ENCODE results near the gene TRAPPC14. TPM values are rescaled to one million over a fixed set of nuclear protein-coding genes. Genes with fewer than 3 reads are reported as not detected.

The TRAPPC14 gene
- total RNA-seq, 4 donors from 2014 or later, result 9.3 to 20.2 (median 13.1) TPM

DNA sequence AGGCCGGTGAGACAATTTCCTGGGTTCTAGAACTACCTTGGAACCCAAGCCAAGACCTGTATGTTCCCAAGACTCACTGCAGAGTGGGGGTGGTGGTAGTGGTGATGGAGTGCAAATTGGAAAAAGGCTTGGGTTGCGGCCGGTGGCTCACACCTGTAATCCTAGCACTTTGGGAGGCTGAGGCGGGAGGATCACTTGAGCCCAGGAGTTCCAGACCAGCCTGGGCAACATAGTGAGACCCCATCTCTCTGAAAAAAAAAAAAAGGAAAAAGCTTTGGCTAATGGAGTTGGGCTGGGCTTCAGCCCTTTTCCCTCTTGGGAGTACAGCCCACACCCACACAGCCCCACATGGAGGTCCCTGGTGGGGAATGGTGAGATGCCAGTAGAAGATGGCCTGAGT is 53.0 kb downstream of the TRAPPC14 start:
- H3K4me3 ChIP-seq, result no peak overlapping the region
- no peak for DNase-seq
- TF ChIP-seq, protein P1, sequence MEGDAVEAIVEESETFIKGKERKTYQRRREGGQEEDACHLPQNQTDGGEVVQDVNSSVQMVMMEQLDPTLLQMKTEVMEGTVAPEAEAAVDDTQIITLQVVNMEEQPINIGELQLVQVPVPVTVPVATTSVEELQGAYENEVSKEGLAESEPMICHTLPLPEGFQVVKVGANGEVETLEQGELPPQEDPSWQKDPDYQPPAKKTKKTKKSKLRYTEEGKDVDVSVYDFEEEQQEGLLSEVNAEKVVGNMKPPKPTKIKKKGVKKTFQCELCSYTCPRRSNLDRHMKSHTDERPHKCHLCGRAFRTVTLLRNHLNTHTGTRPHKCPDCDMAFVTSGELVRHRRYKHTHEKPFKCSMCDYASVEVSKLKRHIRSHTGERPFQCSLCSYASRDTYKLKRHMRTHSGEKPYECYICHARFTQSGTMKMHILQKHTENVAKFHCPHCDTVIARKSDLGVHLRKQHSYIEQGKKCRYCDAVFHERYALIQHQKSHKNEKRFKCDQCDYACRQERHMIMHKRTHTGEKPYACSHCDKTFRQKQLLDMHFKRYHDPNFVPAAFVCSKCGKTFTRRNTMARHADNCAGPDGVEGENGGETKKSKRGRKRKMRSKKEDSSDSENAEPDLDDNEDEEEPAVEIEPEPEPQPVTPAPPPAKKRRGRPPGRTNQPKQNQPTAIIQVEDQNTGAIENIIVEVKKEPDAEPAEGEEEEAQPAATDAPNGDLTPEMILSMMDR (IDR thresholded peaks at IDR 0.05), result no peak
- no peak for TF ChIP-seq POLR2A (IDR thresholded peaks at IDR 0.05)
- no peaks in the 10 kb centered on the region for H3K27me3 ChIP-seq
- no peaks in the 10 kb centered on the region for H3K9me3 ChIP-seq
- no peak overlapping the region for H3K27ac ChIP-seq
- peaks cover 23 to 76% (median 28%) of the 10 kb centered on the region in 3 donors for H3K36me3 ChIP-seq
- H3K4me1 ChIP-seq, result peaks cover 4 to 15% (median 4%) of the 10 kb centered on the region in 3 donors
- WGBS, 2 donors, result 89 to 94% methylated on average over 3 to 4 of the region's 4 CpGs
- intact Hi-C loops (cut with DNase I), result no loop called here

Other genes starting within 250 kb of the TRAPPC14 start
- gene TRIM4, start 239.2 kb downstream of the TRAPPC14 start, total RNA-seq, result 10 to 100 TPM; 18.3 to 35.7 (median 22.7) TPM
- under 1 TPM in 1 of 4 donors, not detected in 3; 0.26 TPM for gene GJC3, start 229.1 kb downstream of the TRAPPC14 start, total RNA-seq
- 10 to 100 TPM in 1 of 4 donors, 1 to 10 TPM in 1, under 1 TPM in 2; 0.19 to 99.9 (median 1.3) TPM for gene AZGP1, start 182.7 kb downstream of the TRAPPC14 start, total RNA-seq
- gene ZKSCAN1, start 143.1 kb downstream of the TRAPPC14 start, total RNA-seq, result 10 to 100 TPM; 18.3 to 38.3 (median 21.9) TPM
- gene ZSCAN21, start 108.9 kb downstream of the TRAPPC14 start, total RNA-seq, result 10 to 100 TPM in 1 of 4 donors, 1 to 10 TPM in 3; 3.7 to 12.0 (median 8.0) TPM
- 10 to 100 TPM; 10.5 to 22.3 (median 12.2) TPM for gene ZNF3, start 77.0 kb downstream of the TRAPPC14 start, total RNA-seq
- 10 to 100 TPM; 50.6 to 68.0 (median 62.2) TPM for gene COPS6, start 69.8 kb downstream of the TRAPPC14 start, total RNA-seq
- 10 to 100 TPM; 31.8 to 67.3 (median 63.1) TPM for gene MCM7, start 57.3 kb downstream of the TRAPPC14 start, total RNA-seq
- 10 to 100 TPM in 2 of 4 donors, 1 to 10 TPM in 2; 8.1 to 26.1 (median 9.9) TPM for gene AP4M1, start 57.1 kb downstream of the TRAPPC14 start, total RNA-seq
- gene TAF6, start 39.4 kb downstream of the TRAPPC14 start, total RNA-seq, result 10 to 100 TPM; 24.4 to 40.6 (median 30.5) TPM
- gene CNPY4, start 39.1 kb downstream of the TRAPPC14 start, total RNA-seq, result 1 to 10 TPM in 3 of 4 donors, under 1 TPM in 1; 0.87 to 5.3 (median 3.1) TPM
- gene MBLAC1, start 31.8 kb downstream of the TRAPPC14 start, total RNA-seq, result 1 to 10 TPM; 2.1 to 6.7 (median 2.9) TPM
- gene LAMTOR4, start 9.8 kb downstream of the TRAPPC14 start, total RNA-seq, result 100 to 1,000 TPM in 1 of 4 donors, 10 to 100 TPM in 3; 71.8 to 138 (median 86.7) TPM
- gene GAL3ST4, start 9.9 kb upstream of the TRAPPC14 start, total RNA-seq, result 1 to 10 TPM; 2.5 to 7.5 (median 5.3) TPM
- gene GPC2, start 18.7 kb upstream of the TRAPPC14 start, total RNA-seq, result 1 to 10 TPM in 1 of 4 donors, under 1 TPM in 2, not detected in 1; 0.57 to 1.4 (median 0.83) TPM
- gene STAG3, start 19.2 kb upstream of the TRAPPC14 start, total RNA-seq, result under 1 TPM in 2 of 4 donors, not detected in 2; 0.40 to 0.95 TPM
- gene PVRIG, start 61.2 kb upstream of the TRAPPC14 start, total RNA-seq, result under 1 TPM; 0.26 to 0.99 (median 0.67) TPM
- gene SPDYE3, start 149.0 kb upstream of the TRAPPC14 start, total RNA-seq, result not detected
- 10 to 100 TPM; 11.1 to 38.1 (median 25.7) TPM for gene PILRB, start 199.4 kb upstream of the TRAPPC14 start, total RNA-seq
- gene PILRA, start 214.8 kb upstream of the TRAPPC14 start, total RNA-seq, result 1 to 10 TPM in 2 of 4 donors, under 1 TPM in 2; 0.61 to 5.0 (median 1.1) TPM